Stimulated activated CD8-positive, alpha-beta memory T cell treated with anti-CD3 and anti-CD28 coated beads, Interleukin-7, amount 100 ng/mL, for 4 hours (primary cell): ENCODE measurements around the gene INPP5A.
"Not testable (repeated sequence)": the region's sequence is repeated elsewhere in the genome, so short reads cannot be mapped to it uniquely, and the experiment has no call there.

Experiments used
- DNase-seq, 2 donors: peaks; one replicate each; pipeline ENCODE4 v3.0.0-alpha.2; 2020; ENCODE audit warnings: low read depth in 2 of 2

INPP5A gene

GRCh38 chr10:132550366-132551092, 12.9 kb downstream of the INPP5A start:
- no peak for DNase-seq

GRCh38 chr10:132551093-132551807, 13.7 kb downstream of the INPP5A start:
- no peak for DNase-seq

- no peak for DNase-seq
These were observed 14.2 kb downstream of the INPP5A start for GRCh38 chr10:132551808-132552130.

- DNase-seq = not testable (repeated sequence)
These were observed 15.0 kb downstream of the INPP5A start for GRCh38 chr10:132552635-132553034.

GRCh38 chr10:132553568-132553967, 16.0 kb downstream of the INPP5A start:
- DNase-seq = not testable (repeated sequence)

- no peak for DNase-seq
These were observed 16.7 kb downstream of the INPP5A start for GRCh38 chr10:132554053-132554990.

- peak in 1 of 2 donors; percentile 43 for DNase-seq
These were observed 17.5 kb downstream of the INPP5A start for GRCh38 chr10:132554991-132555647.

GRCh38 chr10:132555648-132556575, 18.3 kb downstream of the INPP5A start:
- no peak for DNase-seq

- no peak for DNase-seq
These were observed 19.4 kb downstream of the INPP5A start for GRCh38 chr10:132556994-132557441.

- DNase-seq = no peak
These were observed 20.3 kb downstream of the INPP5A start for GRCh38 chr10:132557696-132558515.

- DNase-seq = no peak
These were observed 21.2 kb downstream of the INPP5A start for GRCh38 chr10:132558516-132559413.

GRCh38 chr10:132559538-132559937, 22.0 kb downstream of the INPP5A start:
- DNase-seq = no peak

- DNase-seq = no peak
These were observed 22.7 kb downstream of the INPP5A start for GRCh38 chr10:132560241-132560731.

- no peak for DNase-seq
These were observed 24.8 kb downstream of the INPP5A start for GRCh38 chr10:132562177-132562915.

- no peak for DNase-seq
These were observed 25.4 kb downstream of the INPP5A start for GRCh38 chr10:132562916-132563456.

GRCh38 chr10:132563485-132564248, 26.1 kb downstream of the INPP5A start:
- DNase-seq = no peak

GRCh38 chr10:132564249-132564605, 26.6 kb downstream of the INPP5A start:
- no peak for DNase-seq
